22Rv1 (cell line): ENCODE measurements around the gene MEDAG.

ENCODE experiments used
- H3K27ac ChIP-seq: fragments of 450-650 bp; 2 replicates; pipeline ENCODE4 v1.5.1; 2017
- CTCF ChIP-seq: fragments of 450-650 bp; IDR thresholded peaks from 2 replicates; pipeline ENCODE4 v1.5.1; 2017; ENCODE audit warnings: mild to moderate bottlenecking
- ZFX ChIP-seq: fragments of 450-650 bp; IDR thresholded peaks from 2 replicates; pipeline ENCODE4 v1.6.1; 2017; ENCODE audit warnings: antibody characterized with exemption, borderline replicate concordance

Gene MEDAG

GRCh38 chr13:30863231-30863630 lies 42.8 kb upstream of the MEDAG start:
- TF ChIP-seq ZFX (no peak), CTCF (no peak)
- no peak overlapping the region for H3K27ac ChIP-seq

GRCh38 chr13:30863796-30864195 lies 42.3 kb upstream of the MEDAG start:
- TF ChIP-seq ZFX (no peak), CTCF (no peak)
- no peak overlapping the region for H3K27ac ChIP-seq

DNA sequence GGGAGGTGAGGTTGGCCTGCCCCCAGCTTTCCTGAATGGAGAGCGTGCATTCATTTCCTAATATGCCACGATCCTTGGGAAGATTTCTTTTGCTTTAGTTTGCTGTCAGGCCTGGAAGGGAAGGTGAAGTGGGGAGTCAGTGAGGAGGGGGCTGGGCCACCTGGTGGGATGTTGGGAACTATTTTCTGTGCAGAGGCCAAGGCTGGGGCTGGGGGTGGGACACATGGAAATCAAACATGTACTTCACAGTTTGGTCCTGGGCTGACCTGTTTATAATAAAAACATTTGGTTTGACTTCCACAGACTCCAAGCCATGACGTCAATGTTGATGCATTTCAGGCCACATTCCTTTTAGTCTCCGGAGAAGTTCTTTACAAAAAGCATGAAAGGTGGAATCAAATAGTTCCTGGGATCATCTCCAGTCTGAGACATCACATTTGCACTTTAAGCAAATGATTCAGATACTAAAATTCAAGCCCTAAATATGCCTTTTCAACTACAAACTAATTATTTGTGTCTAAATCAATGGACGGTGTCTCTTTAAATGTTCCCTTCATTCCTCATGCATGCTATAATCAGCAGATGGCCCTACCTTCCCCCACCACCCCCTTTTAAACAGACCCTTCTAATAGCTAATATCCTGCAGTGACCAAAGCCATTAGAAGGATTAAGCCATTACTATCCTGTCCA lies 41.5 kb upstream of the MEDAG start:
- H3K27ac ChIP-seq = no peak overlapping the region
- TF ChIP-seq CTCF (no peak), ZFX (no peak)

DNA sequence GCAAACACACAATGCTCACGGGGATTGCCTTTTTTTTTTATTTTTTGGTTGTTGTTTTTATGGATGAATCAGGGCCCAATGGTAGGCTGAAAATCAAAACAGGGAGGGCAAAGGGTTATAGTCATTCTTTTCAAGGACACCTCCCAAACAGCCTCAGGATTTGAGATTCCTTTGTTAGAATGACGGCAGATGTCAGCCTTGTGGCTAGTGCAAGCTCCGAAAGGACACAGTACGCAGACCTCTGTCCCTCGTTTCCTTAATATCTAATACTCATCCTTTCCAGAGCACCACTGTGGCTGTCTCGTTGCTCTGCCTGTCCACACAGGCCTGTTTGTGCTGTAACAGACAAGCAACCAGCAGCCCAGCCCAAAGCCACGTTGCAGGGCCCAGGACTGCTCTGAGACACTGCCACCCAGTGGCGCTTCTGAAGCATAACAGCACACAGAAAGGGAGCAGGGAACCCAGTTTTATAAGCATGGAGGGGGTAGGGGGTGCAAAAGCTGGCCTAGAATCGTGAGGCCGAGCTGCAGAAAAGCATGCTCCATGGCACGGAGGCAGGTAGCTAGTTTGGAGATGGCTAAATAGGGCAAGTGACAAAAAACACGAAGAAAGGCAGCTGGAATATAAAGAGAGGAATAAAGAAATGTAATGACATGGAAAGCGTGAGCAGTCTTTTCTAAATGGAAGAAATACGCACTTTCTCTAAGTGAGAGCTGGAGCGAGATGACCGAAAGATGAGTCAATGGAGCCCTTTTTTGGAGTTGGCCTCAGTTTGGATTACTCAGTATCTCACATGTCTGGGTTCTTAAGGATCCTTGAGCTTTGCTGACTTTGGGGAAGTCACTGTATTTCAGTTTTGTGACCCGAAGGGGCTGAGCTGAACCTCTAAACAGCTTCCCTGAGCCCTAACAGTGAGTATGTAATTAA lies 40.7 kb upstream of the MEDAG start:
- TF ChIP-seq ZFX (no peak), CTCF (peak; percentile 94)
- H3K27ac ChIP-seq = no peak overlapping the region

GRCh38 chr13:30866677-30867076 lies 39.4 kb upstream of the MEDAG start:
- no peak overlapping the region for H3K27ac ChIP-seq
- TF ChIP-seq ZFX (no peak), CTCF (no peak)

- H3K27ac ChIP-seq = no peak overlapping the region
- TF ChIP-seq ZFX = no peak
- no peak for TF ChIP-seq CTCF
Observed at GRCh38 chr13:30867089-30867669, 38.9 kb upstream of the MEDAG start.
